ENCODE measurements around the gene KCNK7.

DNA sequence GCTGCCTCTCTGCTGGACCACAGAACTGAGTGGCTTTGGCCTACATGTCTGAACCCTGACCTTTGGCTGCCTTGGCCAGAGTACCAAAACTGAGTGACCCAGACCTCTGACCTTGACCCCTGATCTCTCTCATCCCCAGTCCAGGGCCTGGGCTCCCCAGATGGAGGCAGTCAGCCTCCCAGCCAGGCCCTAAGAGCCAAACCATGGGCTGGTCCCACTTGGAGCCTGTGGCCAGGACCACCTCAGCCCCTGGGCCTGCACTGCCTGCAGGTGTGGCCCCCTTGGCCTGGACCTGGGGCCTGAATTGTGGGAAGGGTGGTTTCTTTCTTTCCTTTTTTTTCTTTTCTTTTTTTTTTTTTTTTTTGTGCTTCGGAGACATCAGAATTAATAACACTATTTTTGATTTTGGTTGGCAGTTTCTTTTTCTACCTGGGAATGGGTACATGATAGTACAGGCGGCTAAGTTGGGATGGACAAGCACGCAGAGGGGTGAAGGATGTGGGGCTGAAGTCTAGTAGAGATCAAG, 41.5 kb upstream of the KCNK7 start:
- no peak for TF ChIP-seq POLR2A (IDR thresholded peaks at IDR 0.05; ENCODE audit: low read depth, low read length)
- TF ChIP-seq TAF1 (IDR thresholded peaks at IDR 0.05; ENCODE audit: low read depth, low read length), result no peak
- TF ChIP-seq POLR2AphosphoS5 (IDR thresholded peaks at IDR 0.05; ENCODE audit: low read depth, low read length), result no peak
- no peak for TF ChIP-seq POU2F2 (IDR thresholded peaks at IDR 0.05; ENCODE audit: low read depth, low read length)
- TF ChIP-seq PAX5 (IDR thresholded peaks at IDR 0.05; ENCODE audit: insufficient read depth, low read length, severe bottlenecking), result no peak

Data from GM12891 (cell line).